Stimulated activated CD8-positive, alpha-beta memory T cell treated with anti-CD3 and anti-CD28 coated beads, Interleukin-7, amount 100 ng/mL, for 48 hours (primary cell): Measurements from ENCODE around the gene CTPS2.

Experiments
- DNase-seq, 2 donors: peaks; one replicate each; pipeline ENCODE4 v3.0.0-alpha.2; 2020; ENCODE audit warnings: low read depth in 1 of 2; ENCODE audit errors: extremely low read depth in 1 of 2

Gene CTPS2

DNA sequence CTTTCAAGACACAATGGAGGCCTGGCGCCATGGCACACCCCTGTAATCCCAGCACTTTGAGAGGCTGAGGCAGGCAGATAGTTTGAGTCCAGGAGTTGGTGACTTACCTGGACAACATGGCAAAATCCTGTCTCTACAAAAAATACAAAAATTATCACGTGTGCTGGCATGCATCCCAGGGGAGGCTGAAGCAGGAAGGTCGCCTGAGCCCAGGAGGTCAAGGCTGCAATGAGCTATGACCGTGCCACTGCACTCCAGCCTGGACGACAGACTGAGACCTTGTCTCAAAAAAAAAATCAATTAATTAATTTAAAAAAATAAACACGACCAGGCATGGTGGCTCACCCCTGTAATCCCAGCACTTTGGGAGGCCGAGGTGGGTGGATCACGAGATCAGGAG is 2.0 kb upstream of the CTPS2 start:
- no peak for DNase-seq

- no peak for DNase-seq
Measured at GRCh38 chrX:16711893-16712547, 449 bp downstream of the CTPS2 start.

GRCh38 chrX:16711219-16711811 is 1.2 kb downstream of the CTPS2 start:
- DNase-seq: no peak

GRCh38 chrX:16708016-16708415 is 4.5 kb downstream of the CTPS2 start:
- DNase-seq: no peak

- DNase-seq: no peak
Measured at GRCh38 chrX:16705370-16705769, 7.1 kb downstream of the CTPS2 start.

- no peak for DNase-seq
Measured at GRCh38 chrX:16702700-16703599, 9.5 kb downstream of the CTPS2 start.

DNA sequence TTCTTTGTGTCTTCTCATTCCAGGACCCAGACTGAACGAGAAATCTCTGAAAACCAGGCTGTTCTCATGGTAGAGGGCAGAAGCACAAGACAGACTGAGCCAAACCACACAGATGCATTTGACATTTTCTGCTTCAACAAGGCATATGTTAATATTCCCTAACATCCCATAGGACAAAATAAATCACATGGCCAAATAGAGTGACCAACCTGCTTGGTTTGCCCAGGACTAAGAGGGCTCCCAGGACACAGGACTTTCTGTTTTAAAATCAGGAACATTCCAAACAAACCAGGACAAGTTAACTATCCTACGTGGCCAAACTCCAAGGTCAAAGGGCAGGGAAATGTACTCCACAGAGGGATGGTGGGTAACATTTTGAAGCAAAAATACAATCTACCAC is 11.7 kb downstream of the CTPS2 start:
- DNase-seq: no peak

DNA sequence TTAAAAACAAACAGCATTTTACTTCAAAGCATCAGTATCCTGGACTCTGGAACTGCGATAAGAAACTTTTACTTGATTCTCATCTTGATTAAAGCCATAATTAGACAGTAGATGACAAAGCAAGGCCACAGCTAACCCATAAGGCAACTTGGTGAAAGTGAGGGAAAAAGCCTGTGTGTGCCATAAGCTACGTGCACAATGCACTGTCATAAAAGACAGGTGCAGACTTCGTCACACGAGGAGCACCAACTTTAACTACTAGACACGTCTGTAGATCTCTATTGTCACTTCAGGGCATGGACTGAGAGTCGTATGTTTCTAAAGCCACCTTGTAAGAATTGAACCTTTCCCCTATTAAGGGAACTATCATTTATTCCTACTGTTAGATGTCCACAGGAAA is 13.1 kb downstream of the CTPS2 start:
- no peak for DNase-seq

GRCh38 chrX:16696956-16697355 is 15.5 kb downstream of the CTPS2 start:
- DNase-seq: no peak

DNA sequence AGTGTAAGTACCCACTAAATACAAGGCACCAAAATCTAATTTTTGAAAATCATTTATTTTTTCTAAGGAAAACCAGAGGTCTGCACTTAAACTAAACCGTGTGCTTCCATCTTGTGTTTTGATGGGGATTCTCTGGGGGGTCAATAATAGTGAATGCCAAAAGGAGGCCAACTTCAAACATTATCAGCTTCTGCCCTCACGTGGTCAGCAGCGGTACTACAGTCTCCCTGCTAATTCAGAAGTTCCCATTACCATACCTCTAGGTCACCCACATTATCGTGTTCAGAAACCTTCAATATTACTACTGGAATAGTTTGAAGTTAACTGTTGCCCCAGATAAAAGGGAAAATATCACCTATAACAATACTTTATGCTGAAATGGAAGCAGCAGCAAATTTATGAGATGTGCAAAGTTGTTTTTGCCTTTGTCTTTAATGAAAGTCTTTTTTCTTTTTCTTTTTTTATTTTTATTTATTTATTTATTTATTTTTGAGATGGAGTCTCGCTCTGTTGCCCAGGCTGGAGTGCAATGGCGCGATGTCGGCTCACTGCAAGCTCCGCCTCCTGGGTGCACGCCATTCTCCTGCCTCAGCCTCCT is 17.3 kb downstream of the CTPS2 start:
- peak in 1 of 2 donors; percentile 18 for DNase-seq

- DNase-seq: no peak
Measured at GRCh38 chrX:16687514-16687913, 25.0 kb downstream of the CTPS2 start.

DNA sequence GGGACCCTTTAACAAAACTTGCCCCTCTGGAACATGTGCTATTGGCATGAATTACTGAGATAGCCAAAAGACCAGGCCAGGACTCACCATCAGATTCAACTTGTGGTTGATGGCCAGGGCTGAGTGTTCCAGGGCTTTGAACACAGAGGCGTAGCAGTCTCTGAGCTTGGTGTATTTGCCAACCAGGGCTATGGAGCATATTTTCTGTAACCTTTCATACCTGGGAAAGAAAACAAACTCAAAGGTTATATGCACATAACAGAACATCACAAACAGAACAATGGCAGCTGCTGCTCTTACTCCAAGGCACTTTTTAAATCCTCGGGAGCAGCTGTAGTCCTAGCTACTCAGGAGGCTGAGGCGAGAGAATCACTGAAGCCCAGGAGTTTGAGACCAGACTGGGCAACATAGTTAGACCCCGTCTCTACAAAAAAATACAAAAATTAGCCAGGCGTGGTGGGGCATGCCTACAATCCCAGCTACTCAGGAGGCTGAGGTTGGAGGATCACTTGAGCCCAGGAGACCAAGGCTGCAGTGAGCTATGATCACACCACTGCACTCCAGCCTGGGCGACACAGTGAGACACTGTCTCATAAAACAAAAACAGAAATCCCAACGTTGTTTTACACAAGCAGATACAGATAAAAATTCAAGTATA is 29.3 kb downstream of the CTPS2 start:
- DNase-seq: no peak

- no peak for DNase-seq
Measured at GRCh38 chrX:16678689-16679088, 33.8 kb downstream of the CTPS2 start.

DNA sequence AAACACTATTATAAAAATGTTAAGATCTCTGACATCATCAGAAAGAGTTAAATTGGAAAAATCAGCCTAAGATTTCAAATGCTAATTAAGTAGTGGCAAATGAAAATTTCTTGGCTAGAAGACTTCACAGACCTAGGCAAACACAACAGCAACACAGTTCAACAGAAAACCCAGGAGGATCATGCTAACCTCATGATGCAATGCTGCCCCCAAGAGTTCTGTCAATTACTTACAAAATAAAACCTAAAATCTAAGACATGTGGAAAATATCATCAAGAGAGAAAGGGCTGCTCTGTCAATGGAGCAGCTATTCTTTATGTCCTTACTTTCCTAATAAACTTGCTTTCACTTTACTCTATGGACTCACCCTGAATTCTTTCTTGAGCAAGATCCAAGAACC is 41.5 kb downstream of the CTPS2 start:
- DNase-seq: no peak

DNA sequence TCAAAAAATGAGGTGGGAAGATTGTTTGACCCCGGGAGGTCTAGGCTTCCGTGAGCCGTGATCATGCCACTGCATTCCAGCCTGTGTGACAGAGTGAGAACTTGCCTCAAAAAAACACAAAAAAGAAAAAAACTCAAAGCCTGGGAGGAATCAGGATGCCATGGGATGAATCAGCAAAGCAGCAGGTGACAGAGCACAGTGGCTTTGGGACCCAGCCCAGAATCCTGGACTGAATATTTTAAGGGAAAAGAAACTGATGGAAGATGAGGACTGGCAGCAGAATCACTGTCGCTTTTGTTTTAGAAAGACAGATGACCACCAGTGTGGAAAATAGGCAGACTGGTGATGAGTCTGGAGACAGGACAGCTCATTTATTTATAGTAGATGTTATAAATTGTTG is 45.9 kb downstream of the CTPS2 start:
- no peak for DNase-seq

- no peak for DNase-seq
Measured at GRCh38 chrX:16665089-16665488, 47.4 kb downstream of the CTPS2 start.

DNA sequence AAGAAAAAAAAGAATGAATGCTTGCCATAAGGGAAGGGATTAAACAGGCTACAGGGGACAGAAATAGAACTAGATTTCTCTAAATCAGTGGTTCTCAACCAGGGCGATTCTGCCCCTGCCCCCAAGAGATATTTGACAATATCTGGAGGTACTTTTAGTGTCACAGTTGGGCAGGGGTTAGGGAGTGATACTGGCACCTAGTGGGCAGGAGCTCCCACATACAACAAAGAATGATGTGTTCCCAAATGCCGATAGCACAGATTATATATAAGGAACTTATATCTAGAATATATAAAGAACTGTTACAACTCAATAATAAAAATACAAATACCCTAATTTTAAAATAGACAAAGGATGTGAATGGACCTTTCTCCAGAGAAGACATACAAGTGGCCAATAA is 47.8 kb downstream of the CTPS2 start:
- no peak for DNase-seq

DNA sequence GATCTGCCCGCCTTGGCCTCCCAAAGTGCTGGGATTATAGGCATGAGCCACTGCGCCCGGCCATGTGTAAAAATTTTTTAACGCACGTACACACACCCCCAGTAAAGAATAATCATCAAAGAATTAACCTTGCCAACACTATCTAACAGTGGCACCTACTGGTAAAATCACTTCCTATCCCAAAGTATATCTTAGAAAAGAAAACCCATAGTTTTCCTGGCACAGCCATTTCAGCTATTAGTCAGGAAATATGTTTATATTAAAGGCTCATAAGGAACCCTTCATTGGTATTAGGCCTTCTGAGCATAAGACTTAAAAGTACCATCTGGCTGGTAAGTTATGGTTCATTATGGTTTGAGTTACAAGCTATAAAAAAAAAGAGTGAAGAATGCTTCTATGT is 48.4 kb downstream of the CTPS2 start:
- DNase-seq: no peak

GRCh38 chrX:16662402-16662801 is 50.1 kb downstream of the CTPS2 start:
- no peak for DNase-seq

- no peak for DNase-seq
Measured at GRCh38 chrX:16661495-16661894, 51.0 kb downstream of the CTPS2 start.

- DNase-seq: no peak
Measured at GRCh38 chrX:16659321-16659720, 53.1 kb downstream of the CTPS2 start.
